HepG2 (cell line): ENCODE data around the gene GLRX2. TPM values are rescaled to one million over a fixed set of nuclear protein-coding genes. Genes with fewer than 3 reads are reported as not detected.
A peak's percentile ranks its signal among the peaks of the same experiment; 100 is the strongest.

ENCODE experiments used
- CREB1 ChIP-seq, 2 experiments: fragments of 450-650 bp in 1 of 2; IDR thresholded peaks; 2 replicates each; pipeline ENCODE4 v1.6.1; 2016 to 2017; ENCODE audit warnings: control low read depth in 1 of 2, mild to moderate bottlenecking in 1 of 2, missing compliant biosample characterization in 1 of 2, missing genetic modification characterization in 1 of 2
- EEA1 ChIP-seq: sonication (generic); formaldehyde crosslinking; IDR thresholded peaks from 2 replicates; pipeline ENCODE4 v1.5.1; 2020; ENCODE audit warnings: mild to moderate bottlenecking, missing genetic modification reagents, borderline replicate concordance
- GLI4 ChIP-seq: sonication (generic); formaldehyde crosslinking; IDR thresholded peaks from 2 replicates; pipeline ENCODE4 v1.5.1; 2020; ENCODE audit warnings: missing genetic modification reagents, mild to moderate bottlenecking, moderate library complexity, borderline replicate concordance
- HDAC1 ChIP-seq: sonication (generic); formaldehyde crosslinking; IDR thresholded peaks from 2 replicates; pipeline ENCODE4 v1.5.1; 2020; ENCODE audit warnings: mild to moderate bottlenecking, missing genetic modification reagents
- IRX3 ChIP-seq: sonication (generic); formaldehyde crosslinking; IDR thresholded peaks from 2 replicates; pipeline ENCODE4 v1.8.1; 2023; ENCODE audit warnings: mild to moderate bottlenecking, low read depth, missing genetic modification reagents, borderline replicate concordance
- NFKB2 ChIP-seq: sonication (generic); formaldehyde crosslinking; IDR thresholded peaks from 2 replicates; pipeline ENCODE4 v1.4.0; 2020; ENCODE audit warnings: missing genetic modification reagents, borderline replicate concordance
- SIX4 ChIP-seq: sonication (generic); formaldehyde crosslinking; IDR thresholded peaks from 2 replicates; pipeline ENCODE4 v1.4.0; 2020; ENCODE audit warnings: missing genetic modification reagents
- SNRNP70 ChIP-seq: fragments of 200-400 bp; formaldehyde crosslinking; IDR thresholded peaks from 2 replicates; pipeline ENCODE4 v1.6.1; 2017; ENCODE audit warnings: mild to moderate bottlenecking, low read depth, low read length, moderate library complexity
- THYN1 ChIP-seq: sonication (generic); formaldehyde crosslinking; IDR thresholded peaks from 2 replicates; pipeline ENCODE4 v1.8.1; 2023; ENCODE audit warnings: low read depth, mild to moderate bottlenecking, moderate library complexity, missing genetic modification reagents, borderline replicate concordance
- TRIM24 ChIP-seq: sonication (generic); formaldehyde crosslinking; IDR thresholded peaks from 2 replicates; pipeline ENCODE4 v1.8.0; 2022; ENCODE audit warnings: mild to moderate bottlenecking, missing genetic modification reagents
- ZBTB10 ChIP-seq: sonication (generic); formaldehyde crosslinking; IDR thresholded peaks from 2 replicates; pipeline ENCODE4 v1.4.0; 2020; ENCODE audit warnings: missing genetic modification reagents, borderline replicate concordance
- ZNF362 ChIP-seq: sonication (generic); formaldehyde crosslinking; IDR thresholded peaks from 2 replicates; pipeline ENCODE4 v1.4.0; 2020; ENCODE audit warnings: missing genetic modification reagents, mild to moderate bottlenecking, borderline replicate concordance
- ZNF563 ChIP-seq: sonication (generic); formaldehyde crosslinking; IDR thresholded peaks from 2 replicates; pipeline ENCODE4 v1.8.0; 2022; ENCODE audit warnings: mild to moderate bottlenecking, moderate library complexity, missing genetic modification reagents
- ZNF703 ChIP-seq: sonication (generic); formaldehyde crosslinking; IDR thresholded peaks from 2 replicates; pipeline ENCODE4 v1.5.1; 2020; ENCODE audit warnings: missing genetic modification reagents, mild to moderate bottlenecking, moderate library complexity, borderline replicate concordance
- polyA plus RNA-seq, 8 experiments: library from polyadenylated mRNA; depleted of rRNA in 3 of 8; stranded (reverse) in 7 of 8; unstranded in 1 of 8; fragments of >200 nt; fragmentation: Illumina TruSeq in 4 of 8; extraction: Trizol in 4 of 8; gene quantifications; 2 replicates each; pipeline versions ENCODE4 v1.2.1 to v1.2.3, GENCODE V29; 2011 to 2016; ENCODE audit warnings: low read depth in 4 of 8, missing spikeins in 1 of 8, mixed read lengths in 1 of 8; ENCODE audit not compliant: insufficient read depth in 1 of 8
- total RNA-seq, 5 experiments: library from RNA; depleted of rRNA; stranded (reverse); fragments of >200 nt; fragmentation: Illumina TruSeq; extraction: Trizol; gene quantifications; 2 replicates each; pipeline ENCODE4 v1.2.3, GENCODE V29; 2016; ENCODE audit warnings: low read depth in 1 of 5
- TF ChIP-seq, protein P1 (sequence below): sonication (generic); formaldehyde crosslinking; IDR thresholded peaks from 2 replicates; pipeline ENCODE4 v1.5.0; 2020; ENCODE audit warnings: mild to moderate bottlenecking, missing genetic modification reagents, borderline replicate concordance
- TF ChIP-seq, protein P2 (sequence below): fragments of 450-650 bp; IDR thresholded peaks from 2 replicates; pipeline ENCODE4 v1.6.1; 2017; ENCODE audit warnings: mild to moderate bottlenecking

The GLRX2 gene
- total and polyA plus RNA-seq, 2 of the 13 experiments (the other 11 are each of a cell fraction or from before 2014, with no cell fraction given): 11.9 to 39.0 TPM

DNA sequence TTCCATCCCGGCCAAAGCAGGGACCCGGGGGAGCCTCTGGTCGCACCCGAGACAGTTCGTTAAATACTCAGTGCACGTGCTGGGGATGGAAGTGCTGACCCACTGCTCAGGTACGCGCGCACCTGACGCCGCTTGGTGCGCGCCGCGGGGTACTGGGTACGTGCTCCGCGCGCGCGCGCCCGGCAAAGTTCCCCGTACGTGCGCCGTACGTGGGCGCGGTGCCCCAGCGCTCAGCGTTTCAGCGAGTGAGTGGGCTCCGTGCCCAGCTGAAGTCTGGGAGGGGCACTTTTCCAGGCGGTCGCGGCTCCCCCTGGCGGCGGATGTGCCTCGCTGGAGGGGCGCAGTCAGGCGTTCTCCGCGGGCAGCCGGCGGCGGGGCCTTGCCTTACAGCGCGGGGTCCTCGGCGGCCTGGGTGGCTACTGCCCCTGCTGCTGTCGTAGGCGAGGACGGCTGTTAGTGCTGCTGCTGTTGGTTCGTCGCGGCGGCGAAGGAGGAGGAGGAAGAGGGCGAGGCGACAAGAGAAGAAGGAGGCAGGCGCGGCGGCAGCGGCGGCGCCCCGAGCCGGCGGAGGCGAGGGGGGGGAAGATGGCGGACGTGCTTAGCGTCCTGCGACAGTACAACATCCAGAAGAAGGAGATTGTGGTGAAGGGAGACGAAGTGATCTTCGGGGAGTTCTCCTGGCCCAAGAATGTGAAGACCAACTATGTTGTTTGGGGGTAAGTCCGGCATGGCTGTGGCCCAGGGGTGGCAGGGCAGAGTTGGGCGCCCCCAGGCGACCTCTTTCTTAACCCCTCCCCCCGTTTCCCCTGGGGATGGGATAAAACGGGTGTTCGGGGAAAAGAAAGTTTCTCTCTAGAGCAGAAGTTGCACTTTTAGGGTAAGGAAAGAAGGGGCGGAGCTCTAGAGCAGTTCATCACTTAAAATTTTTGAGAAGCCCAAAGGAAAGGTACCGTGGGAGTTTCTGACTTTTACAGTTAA lies 16.7 kb upstream of the GLRX2 start, which contains the start of gene CDC73 (continued):
- TF ChIP-seq ZNF703 (CRISPR knock-in tag) (0 out of 2 replicates have a peak, but pooled peaks have one; percentile 84), NFKB2 (CRISPR knock-in tag) (peak; percentile 92; the same call in 1 of the 2 replicates), SNRNP70 (no peak), THYN1 (CRISPR knock-in tag) (peak; percentile 83; the same call in 1 of the 2 replicates), EEA1 (CRISPR knock-in tag) (no peak), ZNF563 (CRISPR knock-in tag) (peak; percentile 96), ZBTB10 (CRISPR knock-in tag) (peak; percentile 30), IRX3 (CRISPR knock-in tag) (peak; percentile 75; the same call in 1 of the 2 replicates), SIX4 (CRISPR knock-in tag) (peak; percentile 56; the same call in 1 of the 2 replicates), ZNF362 (CRISPR knock-in tag) (peak; percentile 84; the same call in 1 of the 2 replicates), TRIM24 (CRISPR knock-in tag) (no peak), CREB1 (IDR thresholded peaks at IDR 0.05) (no peak; the same call in 1 of the 2 replicates), CREB1 (CRISPR knock-in tag; IDR thresholded peaks at IDR 0.05) (peak; percentile 77), GLI4 (CRISPR knock-in tag) (no peak), HDAC1 (CRISPR knock-in tag) (peak; percentile 90)
- TF ChIP-seq, protein P1, sequence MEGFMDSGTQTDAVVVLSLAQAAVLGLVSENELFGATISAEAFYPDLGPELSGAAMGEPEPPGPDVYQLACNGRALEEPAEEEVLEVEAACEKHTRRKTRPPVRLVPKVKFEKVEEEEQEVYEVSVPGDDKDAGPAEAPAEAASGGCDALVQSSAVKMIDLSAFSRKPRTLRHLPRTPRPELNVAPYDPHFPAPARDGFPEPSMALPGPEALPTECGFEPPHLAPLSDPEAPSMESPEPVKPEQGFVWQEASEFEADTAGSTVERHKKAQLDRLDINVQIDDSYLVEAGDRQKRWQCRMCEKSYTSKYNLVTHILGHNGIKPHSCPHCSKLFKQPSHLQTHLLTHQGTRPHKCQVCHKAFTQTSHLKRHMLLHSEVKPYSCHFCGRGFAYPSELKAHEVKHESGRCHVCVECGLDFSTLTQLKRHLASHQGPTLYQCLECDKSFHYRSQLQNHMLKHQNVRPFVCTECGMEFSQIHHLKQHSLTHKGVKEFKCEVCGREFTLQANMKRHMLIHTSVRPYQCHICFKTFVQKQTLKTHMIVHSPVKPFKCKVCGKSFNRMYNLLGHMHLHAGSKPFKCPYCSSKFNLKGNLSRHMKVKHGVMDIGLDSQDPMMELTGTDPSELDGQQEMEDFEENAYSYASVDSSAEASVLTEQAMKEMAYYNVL: peak; percentile 95
- TF ChIP-seq, protein P2, sequence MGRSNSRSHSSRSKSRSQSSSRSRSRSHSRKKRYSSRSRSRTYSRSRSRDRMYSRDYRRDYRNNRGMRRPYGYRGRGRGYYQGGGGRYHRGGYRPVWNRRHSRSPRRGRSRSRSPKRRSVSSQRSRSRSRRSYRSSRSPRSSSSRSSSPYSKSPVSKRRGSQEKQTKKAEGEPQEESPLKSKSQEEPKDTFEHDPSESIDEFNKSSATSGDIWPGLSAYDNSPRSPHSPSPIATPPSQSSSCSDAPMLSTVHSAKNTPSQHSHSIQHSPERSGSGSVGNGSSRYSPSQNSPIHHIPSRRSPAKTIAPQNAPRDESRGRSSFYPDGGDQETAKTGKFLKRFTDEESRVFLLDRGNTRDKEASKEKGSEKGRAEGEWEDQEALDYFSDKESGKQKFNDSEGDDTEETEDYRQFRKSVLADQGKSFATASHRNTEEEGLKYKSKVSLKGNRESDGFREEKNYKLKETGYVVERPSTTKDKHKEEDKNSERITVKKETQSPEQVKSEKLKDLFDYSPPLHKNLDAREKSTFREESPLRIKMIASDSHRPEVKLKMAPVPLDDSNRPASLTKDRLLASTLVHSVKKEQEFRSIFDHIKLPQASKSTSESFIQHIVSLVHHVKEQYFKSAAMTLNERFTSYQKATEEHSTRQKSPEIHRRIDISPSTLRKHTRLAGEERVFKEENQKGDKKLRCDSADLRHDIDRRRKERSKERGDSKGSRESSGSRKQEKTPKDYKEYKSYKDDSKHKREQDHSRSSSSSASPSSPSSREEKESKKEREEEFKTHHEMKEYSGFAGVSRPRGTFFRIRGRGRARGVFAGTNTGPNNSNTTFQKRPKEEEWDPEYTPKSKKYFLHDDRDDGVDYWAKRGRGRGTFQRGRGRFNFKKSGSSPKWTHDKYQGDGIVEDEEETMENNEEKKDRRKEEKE: no peak
